ENCODE measurements around the gene RORC. TPM values are rescaled to one million over a fixed set of nuclear protein-coding genes. Genes with fewer than 3 reads are reported as not detected.
"Not testable (repeated sequence)": the region's sequence is repeated elsewhere in the genome, so short reads cannot be mapped to it uniquely, and the experiment has no call there.

Gene RORC
- total RNA-seq: under 0.01 and 0.17 TPM in 2 replicates
- not detected in 2 replicates for polyA plus RNA-seq
- polyA plus RNA-seq (2012): not detected in 2 replicates
- polyA minus RNA-seq (ENCODE audit: low replicate concordance): not detected in 2 replicates

GRCh38 chr1:151831605-151832004, at the start of gene RORC:
Gene RORC, minus strand, starts transcription at chr1:151831802. Its CDS starts 38 bp downstream, at chr1:151831764.
- Histone ChIP-seq H2AFZ (ENCODE audit: low read length) (no peak within 1 kb of the TSS), H3K9ac (ENCODE audit: insufficient read depth, low read length) (no peak within 1 kb of the TSS), H4K20me1 (ENCODE audit: control insufficient read depth, extremely low read depth, insufficient read depth, low read length) (no peaks in the 10 kb centered on the region), H3K4me3 (replicated peaks in 1 of 4; ENCODE audit: control extremely low read depth in 1 of 4, insufficient read depth in 1 of 4, low read depth in 3 of 4, low read length in 4 of 4) (no peak within 1 kb of the TSS), H3K4me2 (ENCODE audit: extremely low read depth, insufficient read depth, low read length) (no peak within 1 kb of the TSS), H3K27ac (ENCODE audit: insufficient read depth, low read length) (no peak within 1 kb of the TSS), H3K79me2 (ENCODE audit: control insufficient read depth, insufficient read depth, low read length) (no peaks in the 10 kb centered on the region), H3K36me3 (ENCODE audit: control insufficient read depth, insufficient read depth, low read length) (no peaks in the 10 kb centered on the region), H3K4me1 (ENCODE audit: control insufficient read depth, extremely low read depth, insufficient read depth, low read length) (no peaks in the 10 kb centered on the region), H3K27me3 (ENCODE audit: control insufficient read depth, insufficient read depth, low read length) (peaks cover 6% of the 10 kb centered on the region), H3K9me3 (ENCODE audit: control insufficient read depth, insufficient read depth, low read depth, low read length) (no peaks in the 10 kb centered on the region)
- no peak for DNase-seq (ENCODE audit: low read depth in 2 of 2)
- TF ChIP-seq CTCF (conservative IDR thresholded peaks at IDR 0.05 in 1 of 2, IDR thresholded peaks at IDR 0.05 in 1 of 2; ENCODE audit: low read depth in 1 of 2, low read length in 2 of 2) (no peak), EZH2 (IDR thresholded peaks at IDR 0.05; ENCODE audit: low read length, missing control alignments) (no peak)

GRCh38 chr1:151875419-151876097, 44.0 kb upstream of the RORC start:
- H3K4me2 ChIP-seq (ENCODE audit: extremely low read depth, insufficient read depth, low read length): no peak overlapping the region

GRCh38 chr1:151872776-151873175, 41.2 kb upstream of the RORC start:
- not testable (repeated sequence) for H3K36me3 ChIP-seq (ENCODE audit: control insufficient read depth, insufficient read depth, low read length); H3K9me3 ChIP-seq (ENCODE audit: control insufficient read depth, insufficient read depth, low read depth, low read length); H3K4me3 ChIP-seq (replicated peaks in 1 of 4; ENCODE audit: control extremely low read depth in 1 of 4, insufficient read depth in 1 of 4, low read depth in 3 of 4, low read length in 4 of 4); H3K4me1 ChIP-seq (ENCODE audit: control insufficient read depth, extremely low read depth, insufficient read depth, low read length); H4K20me1 ChIP-seq (ENCODE audit: control insufficient read depth, extremely low read depth, insufficient read depth, low read length); H3K4me2 ChIP-seq (ENCODE audit: extremely low read depth, insufficient read depth, low read length); H3K27me3 ChIP-seq (ENCODE audit: control insufficient read depth, insufficient read depth, low read length); H3K9ac ChIP-seq (ENCODE audit: insufficient read depth, low read length); H3K79me2 ChIP-seq (ENCODE audit: control insufficient read depth, insufficient read depth, low read length); H2AFZ ChIP-seq (ENCODE audit: low read length); DNase-seq (ENCODE audit: low read depth in 2 of 2); H3K27ac ChIP-seq (ENCODE audit: insufficient read depth, low read length)

More at GRCh38 chr1:151875419-151876097, 44.0 kb upstream of the RORC start:
- H3K27me3 ChIP-seq (ENCODE audit: control insufficient read depth, insufficient read depth, low read length): no peaks in the 10 kb centered on the region
- H3K27ac ChIP-seq (ENCODE audit: insufficient read depth, low read length): no peak overlapping the region
- no peaks in the 10 kb centered on the region for H3K36me3 ChIP-seq (ENCODE audit: control insufficient read depth, insufficient read depth, low read length)
- no peak overlapping the region for H3K4me3 ChIP-seq (replicated peaks in 1 of 4; ENCODE audit: control extremely low read depth in 1 of 4, insufficient read depth in 1 of 4, low read depth in 3 of 4, low read length in 4 of 4)
- H3K4me1 ChIP-seq (ENCODE audit: control insufficient read depth, extremely low read depth, insufficient read depth, low read length): no peaks in the 10 kb centered on the region
- no peak overlapping the region for H3K9ac ChIP-seq (ENCODE audit: insufficient read depth, low read length)
- no peaks in the 10 kb centered on the region for H4K20me1 ChIP-seq (ENCODE audit: control insufficient read depth, extremely low read depth, insufficient read depth, low read length)
- no peak overlapping the region for H2AFZ ChIP-seq (ENCODE audit: low read length)
- no peaks in the 10 kb centered on the region for H3K9me3 ChIP-seq (ENCODE audit: control insufficient read depth, insufficient read depth, low read depth, low read length)
- TF ChIP-seq EZH2 (IDR thresholded peaks at IDR 0.05; ENCODE audit: low read length, missing control alignments): no peak
- no peak for TF ChIP-seq CTCF (conservative IDR thresholded peaks at IDR 0.05 in 1 of 2, IDR thresholded peaks at IDR 0.05 in 1 of 2; ENCODE audit: low read depth in 1 of 2, low read length in 2 of 2)
- DNase-seq (ENCODE audit: low read depth in 2 of 2): no peak
- no peaks in the 10 kb centered on the region for H3K79me2 ChIP-seq (ENCODE audit: control insufficient read depth, insufficient read depth, low read length)

Data from fibroblast of lung (primary cell).